GM13977 (cell line): ENCODE results near the gene NCOA1.

Experiments
- DNase-seq: peaks from one replicate; pipeline ENCODE4 v3.0.0; 2012; ENCODE audit warnings: low spot score
- CTCF ChIP-seq: IDR thresholded peaks from 2 replicates; pipeline ENCODE4 v1.5.1; 2012; ENCODE audit warnings: mild to moderate bottlenecking, control low read depth; ENCODE audit not compliant: insufficient read depth; ENCODE audit errors: extremely low read depth, missing control alignments
- in situ Hi-C: fragments of 300-500 bp; cut with MboI; formaldehyde crosslinking; loops from one replicate; pipeline ENCODE4 v1.12.0; 2022; ENCODE audit warnings: low sequenced_read_pairs, low pct_unique_long_range_greater_than_20kb, mixed read lengths, inconsistent platforms; ENCODE audit not compliant: unreplicated experiment

Gene NCOA1

GRCh38 chr2:24771764-24772586 lies 280.9 kb downstream of the NCOA1 start:
- in situ Hi-C loops: no loop called here
- TF ChIP-seq CTCF: no peak
- no peak for DNase-seq

GRCh38 chr2:24774373-24774772 lies 283.3 kb downstream of the NCOA1 start:
- no peak for TF ChIP-seq CTCF
- in situ Hi-C loops: no loop called here
- no peak for DNase-seq

GRCh38 chr2:24779116-24779515 lies 288.1 kb downstream of the NCOA1 start:
- TF ChIP-seq CTCF: no peak
- in situ Hi-C loops: loop anchor here (25.0 kb wide), 1 partner anchor 167 kb away; no protein-coding TSS in a partner anchor
- no peak for DNase-seq

GRCh38 chr2:24783641-24784040 lies 292.6 kb downstream of the NCOA1 start:
- DNase-seq: no peak
- in situ Hi-C loops: loop anchor here (25.0 kb wide), 1 partner anchor 171 kb away; no protein-coding TSS in a partner anchor
- no peak for TF ChIP-seq CTCF

GRCh38 chr2:24785671-24786321 lies 294.7 kb downstream of the NCOA1 start:
- in situ Hi-C loops: loop anchor here (25.0 kb wide), 1 partner anchor 173 kb away; no protein-coding TSS in a partner anchor
- DNase-seq: no peak
- TF ChIP-seq CTCF: no peak

GRCh38 chr2:24787532-24787931 lies 296.5 kb downstream of the NCOA1 start:
- in situ Hi-C loops: loop anchor here (25.0 kb wide), 1 partner anchor 175 kb away; no protein-coding TSS in a partner anchor
- DNase-seq: no peak
- no peak for TF ChIP-seq CTCF
